HEK293 (cell line): ENCODE measurements around the gene ATF6.

ENCODE experiments used
- CTCF ChIA-PET: fragments of 350-600 bp; formaldehyde crosslinking; extraction: SDS; loops from one replicate; lab custom pipeline; 2021; ENCODE audit warnings: antibody characterized with exemption; lab: Yijun Ruan, JAX
- POLR2A ChIA-PET: fragments of 300-600 bp; formaldehyde crosslinking; extraction: SDS; loops from one replicate; lab custom pipeline; 2020; ENCODE audit warnings: antibody characterized with exemption, inconsistent platforms; lab: Yijun Ruan, JAX
- H3K27ac ChIP-seq: fragments of 200-500 bp; sonication (Bioruptor generic); 2 replicates; pipeline ENCODE4 v1.5.1; 2014; ENCODE audit warnings: low read depth, low read length, control low read depth, inconsistent platforms; ENCODE audit errors: extremely low read depth
- H3K36me3 ChIP-seq, 2 experiments: fragments of 200-500 bp in 1 of 2; sonication (Bioruptor generic) in 1 of 2; 1 replicate in 1 of 2; 2 replicates in 1 of 2; pipeline ENCODE4 v1.5.1; 2014 to 2017; ENCODE audit warnings: inconsistent platforms in 2 of 2, low read length in 2 of 2; ENCODE audit not compliant: control insufficient read depth in 2 of 2, insufficient read depth in 1 of 2
- H3K4me1 ChIP-seq: fragments of 200-500 bp; sonication (Bioruptor generic); 2 replicates; pipeline ENCODE4 v1.5.1; 2014; ENCODE audit warnings: mild to moderate bottlenecking, low read length, inconsistent platforms; ENCODE audit not compliant: control insufficient read depth, insufficient read depth
- H3K4me3 ChIP-seq: 2 replicates; pipeline ENCODE4 v1.5.1; 2011; ENCODE audit warnings: low read depth, mild to moderate bottlenecking, control low read depth, low read length, moderate library complexity
- H3K9me3 ChIP-seq: fragments of 200-500 bp; sonication (Bioruptor generic); 2 replicates; pipeline ENCODE4 v1.5.1; 2014; ENCODE audit warnings: low read depth, low read length, inconsistent platforms; ENCODE audit not compliant: control insufficient read depth, insufficient read depth
- PRDM1 ChIP-seq: fragments of 450-650 bp; formaldehyde crosslinking; IDR thresholded peaks from 2 replicates; pipeline ENCODE4; 2016; ENCODE audit warnings: missing biosample characterization, missing genetic modification characterization
- REPIN1 ChIP-seq: fragments of 450-650 bp; formaldehyde crosslinking; IDR thresholded peaks from 2 replicates; pipeline ENCODE4 v1.5.1; 2017; ENCODE audit warnings: missing biosample characterization, missing genetic modification characterization, low read depth
- WT1 ChIP-seq: fragments of 450-650 bp; formaldehyde crosslinking; IDR thresholded peaks from 2 replicates; pipeline ENCODE4 v1.5.1; 2016; ENCODE audit warnings: missing biosample characterization, missing genetic modification characterization
- ZBTB8A ChIP-seq: fragments of 450-650 bp; formaldehyde crosslinking; IDR thresholded peaks from 2 replicates; pipeline ENCODE4 v1.5.1; 2016; ENCODE audit warnings: missing biosample characterization, missing genetic modification characterization
- ZNF121 ChIP-seq: fragments of 450-650 bp; formaldehyde crosslinking; IDR thresholded peaks from 2 replicates; pipeline ENCODE4 v1.5.1; 2016; ENCODE audit warnings: missing biosample characterization, missing genetic modification characterization
- ZNF140 ChIP-seq: fragments of 450-650 bp; formaldehyde crosslinking; IDR thresholded peaks from 2 replicates; pipeline ENCODE4 v1.5.1; 2016; ENCODE audit warnings: missing biosample characterization, missing genetic modification characterization
- ZNF16 ChIP-seq: fragments of 450-650 bp; formaldehyde crosslinking; IDR thresholded peaks from 2 replicates; pipeline ENCODE4 v1.5.1; 2016; ENCODE audit warnings: low read depth, missing biosample characterization, missing genetic modification characterization
- ZNF324 ChIP-seq: fragments of 450-650 bp; formaldehyde crosslinking; IDR thresholded peaks from 2 replicates; pipeline ENCODE4 v1.5.1; 2016; ENCODE audit warnings: missing biosample characterization, missing genetic modification characterization
- ZNF37A ChIP-seq: fragments of 450-650 bp; IDR thresholded peaks from 2 replicates; pipeline ENCODE4 v1.5.1; 2018; ENCODE audit warnings: missing biosample characterization, missing genetic modification characterization
- ZNF426 ChIP-seq: fragments of 450-650 bp; formaldehyde crosslinking; IDR thresholded peaks from 2 replicates; pipeline ENCODE4 v1.5.1; 2017; ENCODE audit warnings: missing biosample characterization, missing genetic modification characterization, mild to moderate bottlenecking, inconsistent platforms, moderate library complexity
- ZNF558 ChIP-seq: fragments of 450-650 bp; formaldehyde crosslinking; IDR thresholded peaks from 2 replicates; pipeline ENCODE4 v1.5.1; 2016; ENCODE audit warnings: missing biosample characterization, missing genetic modification characterization
- ZNF621 ChIP-seq: fragments of 450-650 bp; formaldehyde crosslinking; IDR thresholded peaks from 2 replicates; pipeline ENCODE4 v1.5.1; 2017; ENCODE audit warnings: missing biosample characterization, missing genetic modification characterization
- ZNF623 ChIP-seq: fragments of 450-650 bp; formaldehyde crosslinking; IDR thresholded peaks from 2 replicates; pipeline ENCODE4 v1.5.1; 2016; ENCODE audit warnings: missing biosample characterization, missing genetic modification characterization
- ZNF768 ChIP-seq: fragments of 450-650 bp; formaldehyde crosslinking; IDR thresholded peaks from 2 replicates; pipeline ENCODE4 v1.5.1; 2018; ENCODE audit warnings: missing biosample characterization, mild to moderate bottlenecking, missing genetic modification characterization
- ZNF785 ChIP-seq: fragments of 450-650 bp; formaldehyde crosslinking; IDR thresholded peaks from 2 replicates; pipeline ENCODE4 v1.5.1; 2016; ENCODE audit warnings: missing biosample characterization, missing genetic modification characterization
- ZSCAN16 ChIP-seq: fragments of 450-650 bp; formaldehyde crosslinking; IDR thresholded peaks from 2 replicates; pipeline ENCODE4 v1.5.1; 2016; ENCODE audit warnings: missing biosample characterization, missing genetic modification characterization
- ZSCAN30 ChIP-seq: fragments of 450-650 bp; IDR thresholded peaks from 2 replicates; pipeline ENCODE4 v1.5.1; 2018; ENCODE audit warnings: missing biosample characterization, mild to moderate bottlenecking, missing genetic modification characterization, moderate library complexity
- TF ChIP-seq, protein P1 (sequence below): fragments of 450-650 bp; formaldehyde crosslinking; IDR thresholded peaks from 2 replicates; pipeline ENCODE4 v1.5.1; 2016; ENCODE audit warnings: missing biosample characterization, missing genetic modification characterization
- TF ChIP-seq, protein P2 (sequence below): fragments of 450-650 bp; formaldehyde crosslinking; IDR thresholded peaks from 2 replicates; pipeline ENCODE4 v1.5.1; 2016; ENCODE audit warnings: missing biosample characterization, missing genetic modification characterization
- TF ChIP-seq, protein P3 (sequence below): fragments of 450-650 bp; formaldehyde crosslinking; IDR thresholded peaks from 2 replicates; pipeline ENCODE4 v1.5.1; 2016; ENCODE audit warnings: missing biosample characterization, missing genetic modification characterization
- TF ChIP-seq, protein P4 (sequence below): fragments of 450-650 bp; formaldehyde crosslinking; IDR thresholded peaks from 2 replicates; pipeline ENCODE4; 2016; ENCODE audit warnings: missing biosample characterization, missing genetic modification characterization

ATF6 gene

DNA sequence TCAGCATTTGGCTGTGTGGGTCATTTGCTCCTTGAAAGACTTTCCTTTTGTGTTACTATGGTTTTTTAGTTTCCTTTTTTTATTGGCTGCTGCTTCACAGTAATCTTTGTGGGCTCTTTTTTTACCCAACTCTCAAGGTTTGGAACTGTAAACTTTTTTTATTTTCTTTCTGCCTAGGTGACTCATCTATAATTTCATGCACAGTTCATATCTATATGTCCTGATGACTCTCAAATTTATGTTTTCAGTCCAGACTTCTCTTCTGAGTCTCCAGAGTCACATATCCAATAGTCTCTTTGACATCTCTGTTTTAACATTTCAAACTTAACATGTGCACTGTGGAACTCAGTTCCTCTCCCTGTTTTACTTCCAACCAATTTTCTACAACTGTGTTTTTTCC is 83.4 kb downstream of the ATF6 start:
- Histone ChIP-seq H3K36me3 (peaks cover 0 to 22% of the 10 kb centered on the region in 2 experiments; a peak in 2 of 3 replicates), H3K9me3 (no peaks in the 10 kb centered on the region), H3K27ac (no peak overlapping the region), H3K4me1 (no peaks in the 10 kb centered on the region), H3K4me3 (no peak overlapping the region)
- POLR2A ChIA-PET = no interaction called here
- CTCF ChIA-PET = interaction anchor here (0.8 kb wide), 1 partner anchor 56 kb away, joined by 7 read pairs; no protein-coding TSS in a partner anchor
- TF ChIP-seq, protein P1, sequence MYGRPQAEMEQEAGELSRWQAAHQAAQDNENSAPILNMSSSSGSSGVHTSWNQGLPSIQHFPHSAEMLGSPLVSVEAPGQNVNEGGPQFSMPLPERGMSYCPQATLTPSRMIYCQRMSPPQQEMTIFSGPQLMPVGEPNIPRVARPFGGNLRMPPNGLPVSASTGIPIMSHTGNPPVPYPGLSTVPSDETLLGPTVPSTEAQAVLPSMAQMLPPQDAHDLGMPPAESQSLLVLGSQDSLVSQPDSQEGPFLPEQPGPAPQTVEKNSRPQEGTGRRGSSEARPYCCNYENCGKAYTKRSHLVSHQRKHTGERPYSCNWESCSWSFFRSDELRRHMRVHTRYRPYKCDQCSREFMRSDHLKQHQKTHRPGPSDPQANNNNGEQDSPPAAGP (tag by site-specific recombination) = no peak
- TF ChIP-seq ZNF16 (tag by site-specific recombination) (no peak), ZSCAN16 (tag by site-specific recombination) (no peak), ZNF426 (tag by site-specific recombination) (no peak)

DNA sequence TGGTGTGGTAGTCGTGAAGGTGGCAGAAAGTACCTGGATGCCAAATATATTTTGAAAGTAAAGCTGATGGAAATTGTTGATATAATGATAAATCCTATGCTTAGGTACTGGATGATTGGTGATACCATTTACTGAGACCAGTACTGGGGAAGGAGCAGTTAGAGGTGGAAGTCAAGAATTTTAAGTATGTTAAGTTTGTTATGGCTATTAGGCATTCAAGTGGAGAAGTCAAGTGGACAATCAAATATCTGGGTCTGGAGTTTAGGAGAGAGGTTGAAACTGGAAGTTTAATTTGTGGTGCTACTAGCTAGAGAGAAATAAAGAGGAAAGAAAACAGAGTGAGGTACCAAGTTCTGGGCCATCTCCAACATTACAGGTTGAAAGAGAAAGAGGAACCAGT is 89.1 kb downstream of the ATF6 start:
- no peak overlapping the region for H3K27ac ChIP-seq
- H3K4me1 ChIP-seq = no peaks in the 10 kb centered on the region
- no peaks in the 10 kb centered on the region for H3K9me3 ChIP-seq
- TF ChIP-seq ZNF785 (tag by site-specific recombination) = no peak
- no peak for TF ChIP-seq ZSCAN30 (tag by site-specific recombination)
- TF ChIP-seq ZNF140 (tag by site-specific recombination) = no peak
- no peak for TF ChIP-seq ZNF768
- no peak for TF ChIP-seq PRDM1 (tag by site-specific recombination)
- TF ChIP-seq WT1 (tag by site-specific recombination) = no peak
- TF ChIP-seq ZNF121 (tag by site-specific recombination) = no peak
- no peak for TF ChIP-seq ZBTB8A (tag by site-specific recombination)
- TF ChIP-seq, protein P2, sequence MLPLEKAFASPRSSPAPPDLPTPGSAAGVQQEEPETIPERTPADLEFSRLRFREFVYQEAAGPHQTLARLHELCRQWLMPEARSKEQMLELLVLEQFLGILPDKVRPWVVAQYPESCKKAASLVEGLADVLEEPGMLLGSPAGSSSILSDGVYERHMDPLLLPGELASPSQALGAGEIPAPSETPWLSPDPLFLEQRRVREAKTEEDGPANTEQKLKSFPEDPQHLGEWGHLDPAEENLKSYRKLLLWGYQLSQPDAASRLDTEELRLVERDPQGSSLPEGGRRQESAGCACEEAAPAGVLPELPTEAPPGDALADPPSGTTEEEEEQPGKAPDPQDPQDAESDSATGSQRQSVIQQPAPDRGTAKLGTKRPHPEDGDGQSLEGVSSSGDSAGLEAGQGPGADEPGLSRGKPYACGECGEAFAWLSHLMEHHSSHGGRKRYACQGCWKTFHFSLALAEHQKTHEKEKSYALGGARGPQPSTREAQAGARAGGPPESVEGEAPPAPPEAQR (tag by site-specific recombination) = no peak
- TF ChIP-seq ZNF37A (tag by site-specific recombination) = no peak
- no peak for TF ChIP-seq ZNF324 (tag by site-specific recombination)
- TF ChIP-seq, protein P3, sequence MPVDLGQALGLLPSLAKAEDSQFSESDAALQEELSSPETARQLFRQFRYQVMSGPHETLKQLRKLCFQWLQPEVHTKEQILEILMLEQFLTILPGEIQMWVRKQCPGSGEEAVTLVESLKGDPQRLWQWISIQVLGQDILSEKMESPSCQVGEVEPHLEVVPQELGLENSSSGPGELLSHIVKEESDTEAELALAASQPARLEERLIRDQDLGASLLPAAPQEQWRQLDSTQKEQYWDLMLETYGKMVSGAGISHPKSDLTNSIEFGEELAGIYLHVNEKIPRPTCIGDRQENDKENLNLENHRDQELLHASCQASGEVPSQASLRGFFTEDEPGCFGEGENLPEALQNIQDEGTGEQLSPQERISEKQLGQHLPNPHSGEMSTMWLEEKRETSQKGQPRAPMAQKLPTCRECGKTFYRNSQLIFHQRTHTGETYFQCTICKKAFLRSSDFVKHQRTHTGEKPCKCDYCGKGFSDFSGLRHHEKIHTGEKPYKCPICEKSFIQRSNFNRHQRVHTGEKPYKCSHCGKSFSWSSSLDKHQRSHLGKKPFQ (tag by site-specific recombination) = no peak
- no peak for TF ChIP-seq REPIN1 (tag by site-specific recombination)
- TF ChIP-seq, protein P4, sequence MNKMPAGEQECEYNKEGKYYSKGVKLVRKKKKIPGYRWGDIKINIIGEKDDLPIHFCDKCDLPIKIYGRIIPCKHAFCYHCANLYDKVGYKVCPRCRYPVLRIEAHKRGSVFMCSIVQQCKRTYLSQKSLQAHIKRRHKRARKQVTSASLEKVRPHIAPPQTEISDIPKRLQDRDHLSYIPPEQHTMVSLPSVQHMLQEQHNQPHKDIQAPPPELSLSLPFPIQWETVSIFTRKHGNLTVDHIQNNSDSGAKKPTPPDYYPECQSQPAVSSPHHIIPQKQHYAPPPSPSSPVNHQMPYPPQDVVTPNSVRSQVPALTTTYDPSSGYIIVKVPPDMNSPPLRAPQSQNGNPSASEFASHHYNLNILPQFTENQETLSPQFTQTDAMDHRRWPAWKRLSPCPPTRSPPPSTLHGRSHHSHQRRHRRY (tag by site-specific recombination) = no peak
- TF ChIP-seq ZNF621 (tag by site-specific recombination) = no peak
- no peak for TF ChIP-seq ZNF623
- no peak for TF ChIP-seq ZNF558 (tag by site-specific recombination)
- ChIA-PET CTCF (interaction anchor here (0.7 to 1.2 kb wide), 4 partner anchors 44 to 182 kb away, joined by 3 to 6 read pairs (median 4); no protein-coding TSS in a partner anchor), POLR2A (no interaction called here)
- peaks cover 0 to 17% of the 10 kb centered on the region in 2 experiments; a peak in 2 of 3 replicates for H3K36me3 ChIP-seq
- H3K4me3 ChIP-seq = no peak overlapping the region
